Mesodermal cell (in vitro differentiated cells): ENCODE data around the gene GIPC2.

Experiments
- H3K27ac ChIP-seq: 2 replicates; pipeline ENCODE4 v1.7.0; 2013; ENCODE audit warnings: mild to moderate bottlenecking, low read depth, low read length, moderate library complexity; ENCODE audit not compliant: severe bottlenecking
- H3K36me3 ChIP-seq: 2 replicates; pipeline ENCODE4 v1.7.1; 2013; ENCODE audit warnings: mild to moderate bottlenecking, low read length, moderate library complexity; ENCODE audit not compliant: control insufficient read depth, insufficient read depth
- H3K4me1 ChIP-seq: one replicate; pipeline ENCODE4 v1.7.1; 2013; ENCODE audit warnings: mild to moderate bottlenecking, low read length; ENCODE audit not compliant: insufficient read depth, control insufficient read depth, poor library complexity, severe bottlenecking
- H3K4me3 ChIP-seq: 2 replicates; pipeline ENCODE4 v1.7.0; 2013; ENCODE audit warnings: low read length, control low read depth, mild to moderate bottlenecking; ENCODE audit not compliant: insufficient read depth, poor library complexity, severe bottlenecking; ENCODE audit errors: extremely low read depth
- H3K9me3 ChIP-seq: 2 replicates; pipeline ENCODE4 v1.7.1; 2013; ENCODE audit warnings: mild to moderate bottlenecking, low read length, moderate library complexity; ENCODE audit not compliant: control insufficient read depth
- WGBS, 2 experiments: methylation state at CpG; one replicate each; pipeline ENCODE4 v1.1.5; 2013; ENCODE audit warnings: missing lambda C conversion rate in 2 of 2; ENCODE audit not compliant: insufficient coverage in 2 of 2; 5-methylcytosine and 5-hydroxymethylcytosine counted together

The GIPC2 gene

DNA sequence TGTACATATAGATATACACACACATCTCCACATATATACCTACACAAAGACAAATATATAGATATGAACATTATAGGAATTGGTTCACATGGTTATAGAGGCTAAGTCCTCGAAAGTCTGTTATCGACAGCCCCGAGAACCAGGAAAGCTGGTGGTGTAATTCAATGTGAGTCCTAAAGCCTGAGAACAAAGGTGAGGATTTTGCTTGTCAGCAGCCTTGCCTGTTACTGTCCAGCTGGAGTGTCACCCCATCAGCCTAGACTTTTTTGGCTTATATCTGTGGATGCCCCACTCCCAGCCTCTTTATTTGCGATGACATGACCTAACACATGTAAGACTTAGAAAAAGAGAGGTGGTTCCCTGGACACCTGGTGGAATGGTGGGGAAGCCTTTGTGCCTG lies 97.0 kb downstream of the GIPC2 start:
- WGBS, 2 experiments, result 92 to 97% methylated on average over 3 of the region's 4 CpGs
- H3K4me1 ChIP-seq, result no peaks in the 10 kb centered on the region
- no peaks in the 10 kb centered on the region for H3K36me3 ChIP-seq
- no peak overlapping the region for H3K27ac ChIP-seq
- no peak overlapping the region for H3K4me3 ChIP-seq
- H3K9me3 ChIP-seq, result no peaks in the 10 kb centered on the region

- no peak overlapping the region for H3K4me3 ChIP-seq
- H3K9me3 ChIP-seq, result no peaks in the 10 kb centered on the region
- no peaks in the 10 kb centered on the region for H3K4me1 ChIP-seq
- no peak overlapping the region for H3K27ac ChIP-seq
- no peaks in the 10 kb centered on the region for H3K36me3 ChIP-seq
- 82 to 95% methylated on average over 2 of the region's 4 CpGs for whole genome bisulfite sequencing, 2 experiments
These were observed 97.4 kb downstream of the GIPC2 start for GRCh38 chr1:78143152-78143551.

GRCh38 chr1:78143673-78144072 lies 97.9 kb downstream of the GIPC2 start:
- Histone ChIP-seq H3K27ac (no peak overlapping the region), H3K36me3 (no peaks in the 10 kb centered on the region), H3K4me3 (no peak overlapping the region), H3K4me1 (no peaks in the 10 kb centered on the region), H3K9me3 (no peaks in the 10 kb centered on the region)
- no CpG with 5 or more reads among the region's 2 CpGs for WGBS, 2 experiments

- Histone ChIP-seq H3K4me1 (no peaks in the 10 kb centered on the region), H3K4me3 (no peak overlapping the region), H3K36me3 (no peaks in the 10 kb centered on the region), H3K9me3 (no peaks in the 10 kb centered on the region), H3K27ac (no peak overlapping the region)
- WGBS, 2 experiments, result 0% methylated on average over 1 of the region's 2 CpGs; no CpG with 5 or more reads in 1 of the 2 experiments
These were observed 99.4 kb downstream of the GIPC2 start for GRCh38 chr1:78145105-78145580.

DNA sequence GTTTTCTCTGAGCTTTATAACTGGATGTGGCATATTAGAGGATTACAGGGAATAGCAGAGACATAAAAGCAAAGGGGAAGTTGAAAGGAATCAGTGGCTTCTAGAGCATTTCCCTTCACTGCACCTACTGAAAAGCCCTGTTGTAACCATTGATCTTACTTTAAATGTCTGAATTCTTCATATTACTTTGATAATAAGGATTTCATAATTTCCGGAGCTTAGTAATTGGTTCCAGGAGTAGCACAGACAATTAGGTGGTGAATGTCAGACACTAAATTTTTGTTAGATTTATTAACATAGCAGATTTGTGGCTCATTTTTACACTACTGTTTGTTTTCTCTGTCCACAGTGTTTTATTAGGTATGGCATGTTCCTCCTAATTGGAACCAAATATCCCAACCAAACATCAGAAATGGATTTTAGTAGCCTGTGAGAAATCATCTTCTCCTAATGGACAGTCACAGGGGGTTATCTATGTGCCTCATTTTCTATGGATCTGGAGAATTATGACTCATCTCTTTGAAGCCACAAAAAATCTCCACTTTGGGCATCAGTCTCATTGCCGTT lies 100.5 kb downstream of the GIPC2 start:
- H3K4me1 ChIP-seq, result no peaks in the 10 kb centered on the region
- no peaks in the 10 kb centered on the region for H3K36me3 ChIP-seq
- no peak overlapping the region for H3K4me3 ChIP-seq
- H3K27ac ChIP-seq, result no peak overlapping the region
- no CpG with 5 or more reads among the region's 2 CpGs for WGBS, 2 experiments
- no peaks in the 10 kb centered on the region for H3K9me3 ChIP-seq

GRCh38 chr1:78147031-78147430 lies 101.3 kb downstream of the GIPC2 start:
- Histone ChIP-seq H3K36me3 (no peaks in the 10 kb centered on the region), H3K4me1 (no peaks in the 10 kb centered on the region), H3K9me3 (no peaks in the 10 kb centered on the region), H3K4me3 (no peak overlapping the region), H3K27ac (no peak overlapping the region)
- 77 to 83% methylated on average over 2 of the region's 5 CpGs for WGBS, 2 experiments

- Histone ChIP-seq H3K4me1 (no peaks in the 10 kb centered on the region), H3K27ac (no peak overlapping the region), H3K36me3 (no peaks in the 10 kb centered on the region), H3K9me3 (no peaks in the 10 kb centered on the region), H3K4me3 (no peak overlapping the region)
- WGBS, 2 experiments, result 54 to 100% methylated on average over 2 of the region's 4 CpGs
These were observed 107.4 kb downstream of the GIPC2 start for GRCh38 chr1:78153092-78153736.

- H3K27ac ChIP-seq, result no peak overlapping the region
These were observed 109.4 kb downstream of the GIPC2 start for GRCh38 chr1:78155121-78155520.

DNA sequence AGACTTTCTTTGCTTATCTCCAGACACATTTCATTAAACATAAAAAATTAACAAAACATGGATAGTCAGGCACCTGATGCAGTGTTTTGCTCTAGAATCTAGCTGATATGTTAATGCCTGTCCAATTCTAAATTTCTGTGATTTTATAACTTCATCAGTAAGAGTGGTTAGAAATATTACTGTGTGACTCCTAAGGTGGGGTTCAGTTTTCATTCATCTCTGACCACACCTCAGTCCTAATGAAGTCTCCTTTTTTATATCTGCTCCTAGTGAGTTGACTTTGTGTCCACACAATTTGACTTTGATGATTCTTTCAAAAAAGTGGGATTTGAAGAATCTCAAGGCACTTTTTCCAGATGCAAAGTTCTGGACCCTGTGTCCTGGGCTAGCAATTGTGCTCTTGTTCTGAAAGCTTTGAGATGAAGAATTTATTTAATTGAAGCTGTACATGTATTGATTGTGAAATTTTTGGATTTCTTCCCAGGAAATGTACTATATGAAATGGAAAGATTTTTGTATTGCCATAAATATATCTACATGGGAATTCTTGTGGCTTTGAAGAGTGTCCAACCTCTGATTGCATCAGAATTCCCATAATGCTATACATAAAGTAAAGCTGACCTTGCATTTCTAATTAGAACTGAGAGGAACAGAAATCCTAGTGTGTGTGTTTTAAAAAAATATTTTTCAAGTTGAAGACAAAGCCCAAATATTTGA lies 111.2 kb downstream of the GIPC2 start:
- H3K36me3 ChIP-seq, result no peaks in the 10 kb centered on the region
- H3K9me3 ChIP-seq, result no peaks in the 10 kb centered on the region
- H3K27ac ChIP-seq, result no peak overlapping the region
- no peaks in the 10 kb centered on the region for H3K4me1 ChIP-seq
- H3K4me3 ChIP-seq, result no peak overlapping the region

More at GRCh38 chr1:78155121-78155520, 109.4 kb downstream of the GIPC2 start:
- Histone ChIP-seq H3K36me3 (no peaks in the 10 kb centered on the region), H3K4me1 (no peaks in the 10 kb centered on the region), H3K4me3 (no peak overlapping the region), H3K9me3 (no peaks in the 10 kb centered on the region)
- 29 to 73% methylated on average over 1 to 3 of the region's 4 CpGs for WGBS, 2 experiments

- Histone ChIP-seq H3K4me1 (no peaks in the 10 kb centered on the region), H3K9me3 (no peaks in the 10 kb centered on the region), H3K4me3 (no peak overlapping the region), H3K27ac (no peak overlapping the region), H3K36me3 (no peaks in the 10 kb centered on the region)
- 33 to 60% methylated on average over 1 of the region's 2 CpGs for WGBS, 2 experiments
These were observed 120.0 kb downstream of the GIPC2 start for GRCh38 chr1:78165816-78166215.

GRCh38 chr1:78168306-78168705 lies 122.5 kb downstream of the GIPC2 start:
- H3K4me3 ChIP-seq, result no peak overlapping the region
- no peak overlapping the region for H3K27ac ChIP-seq
- H3K9me3 ChIP-seq, result no peaks in the 10 kb centered on the region
- no peaks in the 10 kb centered on the region for H3K4me1 ChIP-seq
- H3K36me3 ChIP-seq, result no peaks in the 10 kb centered on the region
